ENCODE measurements around the gene KCNB1. TPM values are rescaled to one million over a fixed set of nuclear protein-coding genes. Genes with fewer than 3 reads are reported as not detected.

Gene KCNB1
- total and polyA plus RNA-seq, 8 donors, result 0.12 to 21.0 (median 2.3) TPM; not detected in 1

- intact Hi-C loops (cut with DNase I; ENCODE audit: low total_unique reads), result no loop called here
- H3K27me3 ChIP-seq, result no peaks in the 10 kb centered on the region
- no peaks in the 10 kb centered on the region for H3K9me3 ChIP-seq
- no peak for DNase-seq
- no peak overlapping the region for H3K27ac ChIP-seq
- TF ChIP-seq POLR2AphosphoS5 (IDR thresholded peaks at IDR 0.05) (no peak), EP300 (IDR thresholded peaks at IDR 0.05) (no peak), POLR2A (IDR thresholded peaks at IDR 0.05) (no peak)
- TF ChIP-seq, protein P1, sequence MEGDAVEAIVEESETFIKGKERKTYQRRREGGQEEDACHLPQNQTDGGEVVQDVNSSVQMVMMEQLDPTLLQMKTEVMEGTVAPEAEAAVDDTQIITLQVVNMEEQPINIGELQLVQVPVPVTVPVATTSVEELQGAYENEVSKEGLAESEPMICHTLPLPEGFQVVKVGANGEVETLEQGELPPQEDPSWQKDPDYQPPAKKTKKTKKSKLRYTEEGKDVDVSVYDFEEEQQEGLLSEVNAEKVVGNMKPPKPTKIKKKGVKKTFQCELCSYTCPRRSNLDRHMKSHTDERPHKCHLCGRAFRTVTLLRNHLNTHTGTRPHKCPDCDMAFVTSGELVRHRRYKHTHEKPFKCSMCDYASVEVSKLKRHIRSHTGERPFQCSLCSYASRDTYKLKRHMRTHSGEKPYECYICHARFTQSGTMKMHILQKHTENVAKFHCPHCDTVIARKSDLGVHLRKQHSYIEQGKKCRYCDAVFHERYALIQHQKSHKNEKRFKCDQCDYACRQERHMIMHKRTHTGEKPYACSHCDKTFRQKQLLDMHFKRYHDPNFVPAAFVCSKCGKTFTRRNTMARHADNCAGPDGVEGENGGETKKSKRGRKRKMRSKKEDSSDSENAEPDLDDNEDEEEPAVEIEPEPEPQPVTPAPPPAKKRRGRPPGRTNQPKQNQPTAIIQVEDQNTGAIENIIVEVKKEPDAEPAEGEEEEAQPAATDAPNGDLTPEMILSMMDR (IDR thresholded peaks at IDR 0.05), result no peak
- WGBS, 5 donors, result 81 to 92% (median 88%) methylated on average over 8 of the region's 8 CpGs
- peaks cover 0 to 15% (median 7%) of the 10 kb centered on the region in 4 donors for H3K36me3 ChIP-seq
- H3K4me1 ChIP-seq, result no peaks in the 10 kb centered on the region
- H3K4me3 ChIP-seq, result no peak overlapping the region
Measured at GRCh38 chr20:49523767-49524360, 41.4 kb upstream of the KCNB1 start.

DNA sequence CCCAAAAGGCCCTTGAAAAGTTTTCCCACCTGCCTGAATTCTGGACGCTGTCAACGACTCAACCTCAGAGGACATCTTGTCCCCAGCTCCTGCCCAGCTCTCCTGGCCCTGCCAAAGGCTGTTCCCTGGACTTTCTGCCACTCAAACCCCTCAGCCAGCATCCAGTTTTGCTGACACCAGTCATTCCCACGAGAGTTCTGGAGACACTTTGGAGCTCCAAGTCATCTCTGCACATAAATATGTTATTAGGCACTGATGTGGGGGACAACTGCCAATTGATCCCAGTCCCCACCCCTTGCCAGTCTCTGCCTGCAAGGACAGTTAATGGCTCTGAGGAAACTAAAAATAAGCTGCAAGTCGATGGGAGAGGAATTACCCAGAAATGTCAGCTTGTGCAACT is 38.9 kb upstream of the KCNB1 start:
- H3K9me3 ChIP-seq, result no peaks in the 10 kb centered on the region
- no peak overlapping the region for H3K4me3 ChIP-seq
- 77 to 85% (median 82%) methylated on average over 4 of the region's 4 CpGs for WGBS, 5 donors
- DNase-seq, result no peak
- no peaks in the 10 kb centered on the region for H3K27me3 ChIP-seq
- H3K4me1 ChIP-seq, result no peaks in the 10 kb centered on the region
- H3K27ac ChIP-seq, result no peak overlapping the region
- intact Hi-C loops (cut with DNase I; ENCODE audit: low total_unique reads), result no loop called here
- no peak for TF ChIP-seq POLR2A (IDR thresholded peaks at IDR 0.05)
- no peak for TF ChIP-seq EP300 (IDR thresholded peaks at IDR 0.05)
- TF ChIP-seq, protein P1 (IDR thresholded peaks at IDR 0.05), result no peak
- no peak for TF ChIP-seq POLR2AphosphoS5 (IDR thresholded peaks at IDR 0.05)
- peaks cover 0 to 18% (median 7%) of the 10 kb centered on the region in 4 donors for H3K36me3 ChIP-seq

DNA sequence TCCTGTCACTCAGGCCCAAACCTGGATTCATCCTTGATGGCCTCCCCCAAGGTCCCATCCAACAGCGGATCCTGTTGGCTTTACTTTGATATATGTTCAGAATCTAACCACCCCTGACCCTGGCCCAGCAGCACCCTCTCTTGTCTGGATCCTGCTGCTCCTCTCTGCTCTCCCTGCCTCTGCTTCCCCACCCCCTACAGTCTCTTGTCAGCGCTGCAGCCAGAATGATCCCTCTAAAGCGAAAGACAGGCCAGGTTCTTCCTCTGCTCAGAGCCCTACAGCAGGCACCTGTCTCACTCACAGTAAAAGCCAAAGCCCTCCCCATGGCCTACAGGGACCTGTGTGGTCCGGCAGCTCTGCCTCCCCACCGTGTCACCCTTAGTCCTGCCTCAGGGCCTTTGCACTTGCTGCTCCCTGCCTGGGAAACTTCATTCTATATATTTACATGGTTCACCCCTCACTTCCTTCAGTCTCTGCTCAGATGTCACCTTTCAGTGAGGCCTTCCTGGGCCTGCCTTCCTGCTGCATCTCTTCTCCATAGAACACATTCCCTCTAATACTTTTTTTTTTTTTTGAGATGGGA is 37.4 kb upstream of the KCNB1 start:
- DNase-seq, result no peak
- TF ChIP-seq EP300 (IDR thresholded peaks at IDR 0.05) (no peak), POLR2AphosphoS5 (IDR thresholded peaks at IDR 0.05) (no peak), POLR2A (IDR thresholded peaks at IDR 0.05) (no peak)
- TF ChIP-seq, protein P1 (IDR thresholded peaks at IDR 0.05), result no peak
- intact Hi-C loops (cut with DNase I; ENCODE audit: low total_unique reads), result no loop called here
- Histone ChIP-seq H3K27me3 (no peaks in the 10 kb centered on the region), H3K36me3 (peaks cover 0 to 17% (median 6%) of the 10 kb centered on the region in 4 donors), H3K27ac (no peak overlapping the region), H3K4me3 (no peak overlapping the region), H3K9me3 (no peaks in the 10 kb centered on the region), H3K4me1 (peaks cover 0 to 4% (median 0%) of the 10 kb centered on the region in 4 donors)
- 84 to 91% (median 90%) methylated on average over 5 of the region's 5 CpGs for WGBS, 5 donors

DNA sequence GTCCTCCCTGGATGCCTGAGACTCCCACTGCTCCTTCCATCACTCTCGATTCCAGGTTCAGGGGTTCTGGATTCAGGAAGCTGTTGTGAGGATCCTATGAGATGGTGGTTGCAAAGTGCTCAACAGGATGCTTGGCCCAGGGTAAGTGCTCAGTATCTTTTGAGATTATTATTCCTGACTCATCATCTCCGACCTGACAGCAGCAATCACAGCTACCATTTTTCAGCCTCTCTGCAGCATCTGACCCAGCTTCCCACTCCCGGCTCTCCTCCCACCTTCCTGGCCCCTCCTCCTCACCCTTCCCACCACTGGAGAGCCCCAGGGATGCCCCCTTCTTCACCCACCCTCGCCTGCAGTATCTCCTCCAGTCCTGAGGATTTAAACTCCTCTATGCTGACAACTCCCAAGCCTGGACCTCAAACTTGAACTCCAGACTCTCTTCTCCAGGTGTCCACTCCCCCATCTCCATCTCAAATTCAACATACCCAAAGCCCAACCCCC is 36.8 kb upstream of the KCNB1 start:
- Histone ChIP-seq H3K4me3 (no peak overlapping the region), H3K9me3 (no peaks in the 10 kb centered on the region), H3K36me3 (peaks cover 0 to 12% (median 6%) of the 10 kb centered on the region in 4 donors), H3K27me3 (no peaks in the 10 kb centered on the region), H3K4me1 (peaks cover 0 to 4% (median 0%) of the 10 kb centered on the region in 4 donors), H3K27ac (no peak overlapping the region)
- 64 to 71% (median 68%) methylated on average over 4 of the region's 4 CpGs for WGBS, 5 donors
- TF ChIP-seq POLR2A (IDR thresholded peaks at IDR 0.05), result no peak
- intact Hi-C loops (cut with DNase I; ENCODE audit: low total_unique reads), result no loop called here
- no peak for DNase-seq

- DNase-seq, result no peak
- intact Hi-C loops (cut with DNase I; ENCODE audit: low total_unique reads), result no loop called here
- peaks cover 0 to 13% (median 5%) of the 10 kb centered on the region in 4 donors for H3K36me3 ChIP-seq
- no peaks in the 10 kb centered on the region for H3K9me3 ChIP-seq
- no peak overlapping the region for H3K4me3 ChIP-seq
- H3K4me1 ChIP-seq, result peaks cover 0 to 4% (median 0%) of the 10 kb centered on the region in 4 donors
- H3K27me3 ChIP-seq, result no peaks in the 10 kb centered on the region
- H3K27ac ChIP-seq, result no peak overlapping the region
- TF ChIP-seq, protein P1 (IDR thresholded peaks at IDR 0.05), result no peak
- no peak for TF ChIP-seq POLR2AphosphoS5 (IDR thresholded peaks at IDR 0.05)
- TF ChIP-seq POLR2A (IDR thresholded peaks at IDR 0.05), result no peak
- TF ChIP-seq EP300 (IDR thresholded peaks at IDR 0.05), result no peak
- 62 to 71% (median 68%) methylated on average over 5 of the region's 5 CpGs for WGBS, 5 donors
Measured at GRCh38 chr20:49518576-49518975, 36.1 kb upstream of the KCNB1 start.

Data from stomach (tissue), 9 donors.